ENCODE results near the gene SAA4.

- TF ChIP-seq GATA2 (IDR thresholded peaks at IDR 0.05; ENCODE audit: low read depth, low read length) (no peak), GATA3 (IDR thresholded peaks at IDR 0.05; ENCODE audit: low read depth, low read length) (no peak)
Observed at GRCh38 chr11:18270102-18270501, 33.5 kb upstream of the SAA4 start.
